Ascending aorta (tissue), 2 donors: Measurements from ENCODE around the gene FGF12. TPM values are rescaled to one million over a fixed set of nuclear protein-coding genes. Genes with fewer than 3 reads are reported as not detected.
A peak's percentile ranks its signal among the peaks of the same experiment; 100 is the strongest.

Source experiments
- DNase-seq, 2 donors: peaks; one replicate each; pipeline ENCODE4 v3.0.0-alpha.2; 2019; ENCODE audit warnings: low spot score in 2 of 2
- H3K27ac ChIP-seq, 2 donors: fragments of 200-600 bp; sonication (generic); one replicate each; pipeline ENCODE4 v1.5.1; 2016 to 2017; ENCODE audit warnings: mild to moderate bottlenecking in 1 of 2
- H3K27me3 ChIP-seq: fragments of 200-600 bp; sonication (generic); one replicate; pipeline ENCODE4 v1.5.1; 2017
- H3K36me3 ChIP-seq, 2 donors: fragments of 200-600 bp; sonication (generic); one replicate each; pipeline ENCODE4 v1.5.1; 2016
- H3K4me1 ChIP-seq, 2 donors: fragments of 200-600 bp; sonication (generic); one replicate each; pipeline ENCODE4 v1.5.1; 2016 to 2017; ENCODE audit warnings: mild to moderate bottlenecking in 1 of 2
- H3K4me3 ChIP-seq, 2 donors: fragments of 200-600 bp; sonication (generic); one replicate each; pipeline ENCODE4 v1.5.1; 2016 to 2017; ENCODE audit warnings: mild to moderate bottlenecking in 1 of 2
- H3K9me3 ChIP-seq, 2 donors: fragments of 200-600 bp; sonication (generic); one replicate each; pipeline ENCODE4 v1.5.1; 2016
- CTCF ChIP-seq, 3 experiments: fragments of 200-600 bp in 2 of 3; fragments of 450-650 bp in 1 of 3; sonication (generic) in 2 of 3; IDR thresholded peaks; one replicate each; pipeline ENCODE4 v1.5.1; 2016 to 2019; ENCODE audit warnings: antibody characterized with exemption in 3 of 3, mild to moderate bottlenecking in 1 of 3, moderate library complexity in 1 of 3
- intact Hi-C: fragments of 100-400 bp; cut with DNase I; formaldehyde crosslinking; loops from one replicate; pipeline ENCODE4 v1.15.1; 2023
- total RNA-seq: library from RNA; depleted of rRNA; stranded (reverse); fragments of >200 nt; gene quantifications from one replicate; pipeline ENCODE4 v1.1.0, GENCODE V29; 2016

Gene FGF12
- total RNA-seq, 1 donor from 2014 or later = 0.43 TPM

GRCh38 chr3:192161661-192162060 lies 565.7 kb downstream of the FGF12 start:
- Histone ChIP-seq H3K27me3 (no peaks in the 10 kb centered on the region), H3K36me3 (no peaks in the 10 kb centered on the region), H3K4me1 (no peaks in the 10 kb centered on the region), H3K4me3 (no peak overlapping the region), H3K9me3 (no peaks in the 10 kb centered on the region), H3K27ac (no peak overlapping the region)
- DNase-seq = no peak
- intact Hi-C loops = no loop called here
- no peak for TF ChIP-seq CTCF (IDR thresholded peaks at IDR 0.05)

- H3K27ac ChIP-seq = no peak overlapping the region
- no peak for DNase-seq
- no peak overlapping the region for H3K4me3 ChIP-seq
- H3K27me3 ChIP-seq = no peaks in the 10 kb centered on the region
- H3K36me3 ChIP-seq = no peaks in the 10 kb centered on the region
- no peak for TF ChIP-seq CTCF (IDR thresholded peaks at IDR 0.05)
- no peaks in the 10 kb centered on the region for H3K9me3 ChIP-seq
- no peaks in the 10 kb centered on the region for H3K4me1 ChIP-seq
- intact Hi-C loops = no loop called here
Observed at GRCh38 chr3:192156382-192156781, 571.0 kb downstream of the FGF12 start.

- Histone ChIP-seq H3K27ac (no peak overlapping the region), H3K36me3 (no peaks in the 10 kb centered on the region), H3K27me3 (no peaks in the 10 kb centered on the region), H3K4me3 (no peak overlapping the region), H3K9me3 (no peaks in the 10 kb centered on the region), H3K4me1 (no peaks in the 10 kb centered on the region)
- intact Hi-C loops = no loop called here
- TF ChIP-seq CTCF (IDR thresholded peaks at IDR 0.05) = no peak
- no peak for DNase-seq
Observed at GRCh38 chr3:192155194-192155593, 572.1 kb downstream of the FGF12 start.

- Histone ChIP-seq H3K4me3 (no peak overlapping the region), H3K36me3 (no peaks in the 10 kb centered on the region), H3K27ac (no peak overlapping the region), H3K9me3 (no peaks in the 10 kb centered on the region), H3K4me1 (no peaks in the 10 kb centered on the region), H3K27me3 (no peaks in the 10 kb centered on the region)
- intact Hi-C loops = no loop called here
- TF ChIP-seq CTCF (IDR thresholded peaks at IDR 0.05) = no peak
- no peak for DNase-seq
Observed at GRCh38 chr3:192133271-192133670, 594.1 kb downstream of the FGF12 start.

- peak in 2 of 3 experiments; percentile 27 to 35 for TF ChIP-seq CTCF (IDR thresholded peaks at IDR 0.05)
- Histone ChIP-seq H3K36me3 (no peaks in the 10 kb centered on the region), H3K27ac (no peak overlapping the region), H3K9me3 (no peaks in the 10 kb centered on the region), H3K4me1 (no peaks in the 10 kb centered on the region), H3K27me3 (no peaks in the 10 kb centered on the region), H3K4me3 (no peak overlapping the region)
- DNase-seq = no peak
- intact Hi-C loops = no loop called here
Observed at GRCh38 chr3:192130534-192131132, 596.7 kb downstream of the FGF12 start.

GRCh38 chr3:192129586-192129985 lies 597.8 kb downstream of the FGF12 start:
- H3K4me3 ChIP-seq = no peak overlapping the region
- intact Hi-C loops = no loop called here

More at GRCh38 chr3:192129586-192129985, 597.8 kb downstream of the FGF12 start:
- no peaks in the 10 kb centered on the region for H3K4me1 ChIP-seq
- no peak overlapping the region for H3K27ac ChIP-seq
- DNase-seq = no peak
- no peaks in the 10 kb centered on the region for H3K27me3 ChIP-seq
- no peaks in the 10 kb centered on the region for H3K36me3 ChIP-seq
- no peak for TF ChIP-seq CTCF (IDR thresholded peaks at IDR 0.05)
- no peaks in the 10 kb centered on the region for H3K9me3 ChIP-seq
